Mammary epithelial cell (primary cell): Measurements from ENCODE around the gene IL25.

Experiments used
- CTCF ChIP-seq, 2 donors: IDR thresholded peaks in 1 of 2; conservative IDR thresholded peaks in 1 of 2; 2 replicates each; pipeline ENCODE4 v1.5.1; 2011 to 2012; ENCODE audit warnings: inconsistent platforms in 2 of 2, low read length in 2 of 2, mild to moderate bottlenecking in 2 of 2, control low read depth in 1 of 2, low read depth in 1 of 2; ENCODE audit not compliant: insufficient read depth in 1 of 2; ENCODE audit errors: extremely low read depth in 1 of 2
- EZH2 ChIP-seq: IDR thresholded peaks from 2 replicates; pipeline ENCODE4 v1.6.1; 2012; ENCODE audit warnings: low read length, inconsistent platforms, borderline replicate concordance

GRCh38 chr14:23415821-23416778 lies 43.5 kb downstream of the IL25 start:
- no peak for TF ChIP-seq CTCF (conservative IDR thresholded peaks at IDR 0.05 in 1 of 2, IDR thresholded peaks at IDR 0.05 in 1 of 2; ENCODE audit: extremely low read depth in 1 of 2, insufficient read depth in 1 of 2, low read depth in 1 of 2, low read length in 2 of 2)
- no peak for TF ChIP-seq EZH2
